Measurements from ENCODE around the gene EPS15. TPM values are rescaled to one million over a fixed set of nuclear protein-coding genes. Genes with fewer than 3 reads are reported as not detected.

The EPS15 gene
- polyA plus RNA-seq, 1 donor (not counting 4 experiments of a cell fraction or from before 2014, with no cell fraction given): 33.2 TPM

DNA sequence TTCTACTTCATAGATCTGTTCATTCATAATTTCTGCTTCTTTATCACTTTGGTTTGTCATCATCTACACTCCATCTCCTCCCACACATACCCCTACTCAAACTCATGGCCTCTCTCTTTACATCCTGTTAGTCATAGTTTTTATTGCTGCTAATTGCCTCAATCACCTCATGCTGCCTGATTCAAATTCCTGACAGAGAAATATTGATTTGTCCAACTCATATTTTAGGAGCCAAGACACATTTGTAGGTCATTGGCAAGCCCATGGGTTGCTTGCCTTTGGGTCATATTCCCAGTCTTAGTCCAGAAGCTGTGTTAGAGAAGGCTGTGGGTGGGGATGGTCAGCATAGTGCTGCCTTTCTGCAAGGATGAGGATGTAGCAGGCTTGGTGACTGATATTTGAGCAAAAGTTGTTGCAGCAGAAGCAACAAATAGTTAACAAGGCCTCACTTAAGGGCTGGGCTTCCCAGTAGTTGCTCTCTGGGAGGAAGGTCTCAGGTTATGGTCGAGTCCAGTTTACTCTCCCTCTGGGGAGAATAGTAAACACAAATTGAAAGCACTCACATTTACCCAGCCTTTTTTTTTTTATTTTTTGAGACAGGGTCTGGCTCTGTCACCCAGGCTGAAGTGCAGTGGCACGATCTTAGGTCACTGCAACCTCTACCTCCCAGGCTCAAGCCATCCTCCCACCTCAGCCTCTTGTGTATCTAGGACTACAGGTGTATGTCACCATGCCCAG is 22.4 kb upstream of the EPS15 start:
- Histone ChIP-seq H2AFZ (ENCODE audit: control insufficient read depth, low read length) (no peak overlapping the region), H3K36me3 (ENCODE audit: control insufficient read depth in 2 of 2, extremely low read depth in 1 of 2, insufficient read depth in 2 of 2, low read length in 2 of 2) (no peaks in the 10 kb centered on the region), H3K79me2 (ENCODE audit: control insufficient read depth, insufficient read depth, low read length) (no peaks in the 10 kb centered on the region), H3K9me3 (ENCODE audit: control insufficient read depth, low read depth, low read length) (no peaks in the 10 kb centered on the region), H3K4me3 (ENCODE audit: control insufficient read depth in 2 of 3, extremely low read depth in 1 of 3, insufficient read depth in 2 of 3, low read depth in 1 of 3, low read length in 3 of 3) (no peak overlapping the region), H3K9me1 (ENCODE audit: control insufficient read depth, extremely low read depth, insufficient read depth, low read length) (no peaks in the 10 kb centered on the region), H3K4me1 (ENCODE audit: control insufficient read depth, extremely low read depth, insufficient read depth, low read length) (peaks cover 12% of the 10 kb centered on the region), H3K27me3 (ENCODE audit: control insufficient read depth, extremely low read depth, insufficient read depth, low read length) (no peaks in the 10 kb centered on the region), H3K27ac (ENCODE audit: control insufficient read depth, insufficient read depth, low read length) (no peak overlapping the region), H3K9ac (ENCODE audit: control insufficient read depth, extremely low read depth, insufficient read depth, low read length) (no peak overlapping the region), H4K20me1 (ENCODE audit: control insufficient read depth, extremely low read depth, insufficient read depth, low read length) (no peaks in the 10 kb centered on the region), H3K4me2 (ENCODE audit: control insufficient read depth, extremely low read depth, insufficient read depth, low read depth, low read length) (peak overlapping the region; percentile 1)
- dilution Hi-C loops (cut with MboI; ENCODE audit: extremely low pct_ligation_motif_present, low sequenced_read_pairs): no loop called here
- FAIRE-seq (peak; percentile 57), DNase-seq (ENCODE audit: low read depth, low spot score) (no peak)
- TF ChIP-seq CTCF (optimal IDR thresholded peaks at IDR 0.05 in 1 of 3, IDR thresholded peaks at IDR 0.05 in 1 of 3, conservative IDR thresholded peaks at IDR 0.05 in 1 of 3; ENCODE audit: extremely low read depth in 1 of 3, insufficient read depth in 2 of 3, low read length in 3 of 3) (no peak), EZH2 (IDR thresholded peaks at IDR 0.05; ENCODE audit: low read length) (no peak)

GRCh38 chr1:51537568-51537967 is 18.5 kb upstream of the EPS15 start:
- Histone ChIP-seq H3K27ac (ENCODE audit: control insufficient read depth, insufficient read depth, low read length) (no peak overlapping the region), H4K20me1 (ENCODE audit: control insufficient read depth, extremely low read depth, insufficient read depth, low read length) (no peaks in the 10 kb centered on the region), H3K27me3 (ENCODE audit: control insufficient read depth, extremely low read depth, insufficient read depth, low read length) (no peaks in the 10 kb centered on the region), H3K4me3 (ENCODE audit: control insufficient read depth in 2 of 3, extremely low read depth in 1 of 3, insufficient read depth in 2 of 3, low read depth in 1 of 3, low read length in 3 of 3) (no peak overlapping the region), H3K4me1 (ENCODE audit: control insufficient read depth, extremely low read depth, insufficient read depth, low read length) (peaks cover 12% of the 10 kb centered on the region), H3K36me3 (ENCODE audit: control insufficient read depth in 2 of 2, extremely low read depth in 1 of 2, insufficient read depth in 2 of 2, low read length in 2 of 2) (no peaks in the 10 kb centered on the region), H3K9ac (ENCODE audit: control insufficient read depth, extremely low read depth, insufficient read depth, low read length) (no peak overlapping the region), H3K79me2 (ENCODE audit: control insufficient read depth, insufficient read depth, low read length) (no peaks in the 10 kb centered on the region), H3K4me2 (ENCODE audit: control insufficient read depth, extremely low read depth, insufficient read depth, low read depth, low read length) (no peak overlapping the region), H2AFZ (ENCODE audit: control insufficient read depth, low read length) (no peak overlapping the region), H3K9me1 (ENCODE audit: control insufficient read depth, extremely low read depth, insufficient read depth, low read length) (no peaks in the 10 kb centered on the region), H3K9me3 (ENCODE audit: control insufficient read depth, low read depth, low read length) (no peaks in the 10 kb centered on the region)
- dilution Hi-C loops (cut with MboI; ENCODE audit: extremely low pct_ligation_motif_present, low sequenced_read_pairs): no loop called here
- no peak for FAIRE-seq
- DNase-seq (ENCODE audit: low read depth, low spot score): no peak
- no peak for TF ChIP-seq CTCF (optimal IDR thresholded peaks at IDR 0.05 in 1 of 3, IDR thresholded peaks at IDR 0.05 in 1 of 3, conservative IDR thresholded peaks at IDR 0.05 in 1 of 3; ENCODE audit: extremely low read depth in 1 of 3, insufficient read depth in 2 of 3, low read length in 3 of 3)
- TF ChIP-seq EZH2 (IDR thresholded peaks at IDR 0.05; ENCODE audit: low read length): no peak

Data from keratinocyte (primary cell).